Measurements from ENCODE around the gene TRIM68.

DNA sequence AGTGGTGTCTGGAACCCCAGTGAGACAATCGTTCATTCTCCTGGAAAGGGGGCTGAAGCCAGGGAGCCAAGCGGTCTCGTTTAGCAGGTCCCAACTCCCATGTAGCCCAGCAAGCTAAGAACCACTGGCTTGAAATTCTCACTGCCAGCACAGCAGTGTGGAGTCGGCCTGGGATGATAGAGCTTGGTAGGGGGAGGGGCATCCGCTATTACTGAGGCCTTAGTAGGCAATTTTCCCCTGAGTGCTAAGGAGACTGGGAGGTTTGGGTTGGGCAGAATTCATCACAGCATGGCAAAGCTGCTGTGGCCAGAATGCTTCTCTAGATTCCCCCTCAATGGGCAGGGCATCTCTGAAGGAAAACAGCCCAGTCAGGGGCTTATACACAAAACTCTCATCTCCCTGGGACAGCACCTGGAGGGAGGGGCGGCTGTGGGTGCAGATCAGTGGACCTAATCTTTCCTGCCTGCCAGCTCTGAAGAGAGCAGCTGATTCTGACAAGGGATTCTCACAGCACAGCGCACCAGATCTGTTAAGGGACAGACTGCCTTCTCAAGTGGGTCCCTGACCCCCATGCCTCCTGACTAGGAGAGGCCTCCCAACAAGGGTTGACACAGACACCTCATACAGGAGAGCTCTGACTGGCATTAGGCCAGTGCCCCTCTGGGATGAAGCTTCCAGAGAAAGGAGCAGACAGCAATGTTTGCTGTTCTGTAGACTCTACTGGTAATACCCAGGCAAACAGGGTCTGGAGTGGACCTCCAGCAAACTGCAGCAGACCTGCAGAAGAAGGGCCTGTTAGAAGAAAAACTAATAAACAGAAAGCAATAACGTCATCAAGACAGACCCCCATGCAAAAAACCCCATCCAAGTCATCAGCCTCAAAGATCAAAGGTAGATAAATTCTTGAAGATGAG is 48.2 kb downstream of the TRIM68 start:
- TF ChIP-seq, protein P1, sequence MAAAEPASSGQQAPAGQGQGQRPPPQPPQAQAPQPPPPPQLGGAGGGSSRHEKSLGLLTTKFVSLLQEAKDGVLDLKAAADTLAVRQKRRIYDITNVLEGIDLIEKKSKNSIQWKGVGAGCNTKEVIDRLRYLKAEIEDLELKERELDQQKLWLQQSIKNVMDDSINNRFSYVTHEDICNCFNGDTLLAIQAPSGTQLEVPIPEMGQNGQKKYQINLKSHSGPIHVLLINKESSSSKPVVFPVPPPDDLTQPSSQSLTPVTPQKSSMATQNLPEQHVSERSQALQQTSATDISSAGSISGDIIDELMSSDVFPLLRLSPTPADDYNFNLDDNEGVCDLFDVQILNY (CRISPR knock-in tag; IDR thresholded peaks at IDR 0.05) = no peak
- TF ChIP-seq, protein P2, sequence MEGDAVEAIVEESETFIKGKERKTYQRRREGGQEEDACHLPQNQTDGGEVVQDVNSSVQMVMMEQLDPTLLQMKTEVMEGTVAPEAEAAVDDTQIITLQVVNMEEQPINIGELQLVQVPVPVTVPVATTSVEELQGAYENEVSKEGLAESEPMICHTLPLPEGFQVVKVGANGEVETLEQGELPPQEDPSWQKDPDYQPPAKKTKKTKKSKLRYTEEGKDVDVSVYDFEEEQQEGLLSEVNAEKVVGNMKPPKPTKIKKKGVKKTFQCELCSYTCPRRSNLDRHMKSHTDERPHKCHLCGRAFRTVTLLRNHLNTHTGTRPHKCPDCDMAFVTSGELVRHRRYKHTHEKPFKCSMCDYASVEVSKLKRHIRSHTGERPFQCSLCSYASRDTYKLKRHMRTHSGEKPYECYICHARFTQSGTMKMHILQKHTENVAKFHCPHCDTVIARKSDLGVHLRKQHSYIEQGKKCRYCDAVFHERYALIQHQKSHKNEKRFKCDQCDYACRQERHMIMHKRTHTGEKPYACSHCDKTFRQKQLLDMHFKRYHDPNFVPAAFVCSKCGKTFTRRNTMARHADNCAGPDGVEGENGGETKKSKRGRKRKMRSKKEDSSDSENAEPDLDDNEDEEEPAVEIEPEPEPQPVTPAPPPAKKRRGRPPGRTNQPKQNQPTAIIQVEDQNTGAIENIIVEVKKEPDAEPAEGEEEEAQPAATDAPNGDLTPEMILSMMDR (IDR thresholded peaks at IDR 0.05) = no peak
- no peak for TF ChIP-seq NR2C2 (CRISPR knock-in tag; IDR thresholded peaks at IDR 0.05)
- TF ChIP-seq, protein P3, sequence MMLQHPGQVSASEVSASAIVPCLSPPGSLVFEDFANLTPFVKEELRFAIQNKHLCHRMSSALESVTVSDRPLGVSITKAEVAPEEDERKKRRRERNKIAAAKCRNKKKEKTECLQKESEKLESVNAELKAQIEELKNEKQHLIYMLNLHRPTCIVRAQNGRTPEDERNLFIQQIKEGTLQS (CRISPR knock-in tag; conservative IDR thresholded peaks at IDR 0.05) = no peak
- TF ChIP-seq ESRRA (CRISPR knock-in tag; IDR thresholded peaks at IDR 0.05; ENCODE audit: borderline replicate concordance) = no peak
- no peak for TF ChIP-seq PRRX2 (CRISPR knock-in tag; IDR thresholded peaks at IDR 0.05)
- no peak for TF ChIP-seq ZNF219 (CRISPR knock-in tag; IDR thresholded peaks at IDR 0.05; ENCODE audit: borderline replicate concordance)

Data from WTC11 (cell line).